ENCODE measurements around the gene REXO1.

REXO1 gene

GRCh38 chr19:1824252-1824622 lies 24.0 kb downstream of the REXO1 start:
- no peaks in the 10 kb centered on the region for H3K27me3 ChIP-seq (ENCODE audit: insufficient read depth, low read length, poor library complexity)
- no peak overlapping the region for H3K9ac ChIP-seq (ENCODE audit: low read depth, low read length)
- H3K9me3 ChIP-seq (ENCODE audit: insufficient read depth, low read length, severe bottlenecking): no peaks in the 10 kb centered on the region
- H3K4me2 ChIP-seq (ENCODE audit: insufficient read depth, low read length): no peak overlapping the region
- peaks cover 53% of the 10 kb centered on the region for H4K20me1 ChIP-seq (ENCODE audit: insufficient read depth, low read length)
- H3K4me3 ChIP-seq (ENCODE audit: low read depth in 1 of 2, low read length in 2 of 2): no peak overlapping the region
- TF ChIP-seq CTCF (IDR thresholded peaks at IDR 0.05; ENCODE audit: borderline replicate concordance, extremely low read depth, low read length, poor library complexity, severe bottlenecking) (no peak), EZH2 (IDR thresholded peaks at IDR 0.05; ENCODE audit: borderline replicate concordance, low read depth, low read length, severe bottlenecking) (no peak)
- no peaks in the 10 kb centered on the region for H3K4me1 ChIP-seq (ENCODE audit: insufficient read depth, low read length)
- DNase-seq (no peak), ATAC-seq (ENCODE audit: insufficient read depth, low read depth) (no peak)
- no peak overlapping the region for H2AFZ ChIP-seq (ENCODE audit: low read depth, low read length)
- peaks cover 90% of the 10 kb centered on the region for H3K36me3 ChIP-seq (ENCODE audit: insufficient read depth, low read length)
- H3K27ac ChIP-seq (ENCODE audit: low read length): no peak overlapping the region
- H3K79me2 ChIP-seq (ENCODE audit: insufficient read depth, low read length): peaks cover 10% of the 10 kb centered on the region

- ATAC-seq (ENCODE audit: insufficient read depth, low read depth) (no peak), DNase-seq (no peak)
- Histone ChIP-seq H3K9ac (ENCODE audit: low read depth, low read length) (no peak overlapping the region), H3K4me1 (ENCODE audit: insufficient read depth, low read length) (no peaks in the 10 kb centered on the region), H3K79me2 (ENCODE audit: insufficient read depth, low read length) (peaks cover 6% of the 10 kb centered on the region), H3K4me3 (ENCODE audit: low read depth in 1 of 2, low read length in 2 of 2) (no peak overlapping the region), H3K36me3 (ENCODE audit: insufficient read depth, low read length) (peaks cover 91% of the 10 kb centered on the region), H3K9me3 (ENCODE audit: insufficient read depth, low read length, severe bottlenecking) (no peaks in the 10 kb centered on the region), H4K20me1 (ENCODE audit: insufficient read depth, low read length) (peaks cover 49% of the 10 kb centered on the region), H3K4me2 (ENCODE audit: insufficient read depth, low read length) (no peak overlapping the region), H3K27ac (ENCODE audit: low read length) (no peak overlapping the region), H3K27me3 (ENCODE audit: insufficient read depth, low read length, poor library complexity) (no peaks in the 10 kb centered on the region), H2AFZ (ENCODE audit: low read depth, low read length) (no peak overlapping the region)
- TF ChIP-seq EZH2 (IDR thresholded peaks at IDR 0.05; ENCODE audit: borderline replicate concordance, low read depth, low read length, severe bottlenecking) (no peak), CTCF (IDR thresholded peaks at IDR 0.05; ENCODE audit: borderline replicate concordance, extremely low read depth, low read length, poor library complexity, severe bottlenecking) (no peak)
These were observed 24.6 kb downstream of the REXO1 start for GRCh38 chr19:1823539-1824251.

- Histone ChIP-seq H3K9me3 (ENCODE audit: insufficient read depth, low read length, severe bottlenecking) (no peaks in the 10 kb centered on the region), H2AFZ (ENCODE audit: low read depth, low read length) (no peak overlapping the region), H3K79me2 (ENCODE audit: insufficient read depth, low read length) (peaks cover 4% of the 10 kb centered on the region), H3K4me3 (ENCODE audit: low read depth in 1 of 2, low read length in 2 of 2) (no peak overlapping the region), H3K9ac (ENCODE audit: low read depth, low read length) (no peak overlapping the region), H3K4me2 (ENCODE audit: insufficient read depth, low read length) (no peak overlapping the region), H3K27ac (ENCODE audit: low read length) (no peak overlapping the region), H3K36me3 (ENCODE audit: insufficient read depth, low read length) (peaks cover 91% of the 10 kb centered on the region), H3K27me3 (ENCODE audit: insufficient read depth, low read length, poor library complexity) (no peaks in the 10 kb centered on the region), H3K4me1 (ENCODE audit: insufficient read depth, low read length) (no peaks in the 10 kb centered on the region), H4K20me1 (ENCODE audit: insufficient read depth, low read length) (peaks cover 44% of the 10 kb centered on the region)
- DNase-seq: no peak
- ATAC-seq (ENCODE audit: insufficient read depth, low read depth): no peak
- TF ChIP-seq CTCF (IDR thresholded peaks at IDR 0.05; ENCODE audit: borderline replicate concordance, extremely low read depth, low read length, poor library complexity, severe bottlenecking) (no peak), EZH2 (IDR thresholded peaks at IDR 0.05; ENCODE audit: borderline replicate concordance, low read depth, low read length, severe bottlenecking) (no peak)
These were observed 25.3 kb downstream of the REXO1 start for GRCh38 chr19:1823020-1823419.
